Measurements from ENCODE around the gene RPS5. TPM values are rescaled to one million over a fixed set of nuclear protein-coding genes. Genes with fewer than 3 reads are reported as not detected.

The RPS5 gene
- total and polyA plus RNA-seq, 9 of the 15 experiments (the other 6 are each of a cell fraction or from before 2014, with no cell fraction given): 1,228 to 3,570 (median 2,484) TPM

DNA sequence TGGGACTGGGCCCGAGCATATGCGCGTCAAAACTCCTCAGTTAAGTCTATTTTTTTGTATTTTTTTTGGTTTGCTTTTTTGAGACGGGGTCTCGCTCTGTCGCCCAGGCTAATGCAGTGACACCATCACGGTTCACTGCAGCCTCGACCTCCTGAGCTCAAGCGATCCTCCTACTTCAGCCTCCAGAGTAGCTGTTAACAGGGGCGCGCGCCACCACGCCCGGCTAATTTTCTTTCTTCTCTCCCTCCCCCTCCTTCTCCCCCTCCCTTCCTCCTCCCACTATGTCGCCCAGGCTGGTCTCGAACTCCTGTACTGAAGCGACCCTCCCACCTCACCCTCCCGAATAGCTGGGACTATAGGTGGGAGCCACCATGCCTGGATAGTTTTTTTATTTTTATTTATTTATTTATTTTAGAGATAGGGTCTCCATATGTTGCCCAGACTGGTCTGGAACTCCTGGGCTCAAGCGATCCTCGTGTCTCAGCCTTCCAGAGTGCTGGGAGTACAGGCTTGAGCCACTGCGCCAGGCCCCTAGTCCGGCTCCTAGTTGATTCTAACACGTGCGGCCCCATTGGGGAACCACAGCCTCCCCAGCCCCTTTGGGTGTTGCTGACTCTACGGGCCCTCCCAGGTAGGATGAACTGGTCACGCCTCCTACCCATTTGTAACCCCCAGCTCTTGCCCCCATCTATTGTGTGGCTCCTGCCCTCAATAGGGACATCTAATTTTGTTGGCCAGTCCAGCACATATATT is 5.4 kb upstream of the RPS5 start:
- Histone ChIP-seq H3K9ac (ENCODE audit: insufficient read depth in 1 of 2, low read depth in 2 of 2, low read length in 2 of 2) (peak overlapping the region; percentile 77 to 93), H3K36me3 (ENCODE audit: control insufficient read depth, insufficient read depth, low read length) (no peaks in the 10 kb centered on the region), H3K27ac (ENCODE audit: extremely low read depth, low read depth, low read length) (peak overlapping the region; percentile 80), H3K79me2 (ENCODE audit: control insufficient read depth, insufficient read depth, low read length) (peaks cover 30% of the 10 kb centered on the region), H3K9me1 (ENCODE audit: control insufficient read depth, insufficient read depth, low read length) (no peaks in the 10 kb centered on the region), H3K4me2 (ENCODE audit: insufficient read depth, low read length) (peak overlapping the region; percentile 99), H3K4me3 (peak overlapping the region; percentile 61), H3K9me3 (replicated peaks; ENCODE audit: control insufficient read depth, insufficient read depth, low read depth, low read length) (no peaks in the 10 kb centered on the region), H2AFZ (ENCODE audit: low read depth, low read length) (peak overlapping the region; percentile 34), H4K20me1 (replicated peaks; ENCODE audit: control insufficient read depth, insufficient read depth, low read length) (no peaks in the 10 kb centered on the region), H3K4me1 (replicated peaks in 1 of 2; ENCODE audit: control insufficient read depth in 2 of 2, insufficient read depth in 2 of 2, low read length in 2 of 2) (peaks cover 20 to 54% of the 10 kb centered on the region in 2 experiments), H3K27me3 (ENCODE audit: control insufficient read depth in 2 of 2, insufficient read depth in 2 of 2, low read length in 2 of 2) (no peaks in the 10 kb centered on the region)
- 8% methylated on average over 23 of the region's 26 CpGs for WGBS (ENCODE audit: insufficient coverage, low coverage, missing lambda C conversion rate)
- no peak for FAIRE-seq
- CTCF ChIA-PET (ENCODE audit: low intra/inter-chr PET ratio): no interaction called here
- no peak for DNase-seq (ENCODE audit: extremely low read depth in 1 of 4, low spot score in 3 of 4)
- POLR2A ChIA-PET: interaction anchor here (1.7 kb wide), 1 partner anchor 137 kb away, joined by 3 read pairs; no protein-coding TSS in a partner anchor
- BruUV-seq (replicated peaks): TSS peak; percentile 45
- no peak for ATAC-seq
- intact Hi-C loops (cut with micrococcal nuclease) (loop anchor here (1.0 to 2.0 kb wide), 2 partner anchors 19 to 54 kb away; partner anchors contain the start of gene ZNF497), in situ Hi-C loops (cut with MboI) (no loop called here)
- peak; percentile 93 for TF ChIP-seq ZNF121 (CRISPR knock-in tag; conservative IDR thresholded peaks at IDR 0.05)
- no peak for TF ChIP-seq ZNF584 (CRISPR knock-in tag; IDR thresholded peaks at IDR 0.05; ENCODE audit: low read depth)
- TF ChIP-seq SMARCE1 (IDR thresholded peaks at IDR 0.05): peak; percentile 62
- no peak for TF ChIP-seq CEBPG (CRISPR knock-in tag; IDR thresholded peaks at IDR 0.05)
- no peak for TF ChIP-seq CEBPG (tag; conservative IDR thresholded peaks at IDR 0.05 in 1 of 2, IDR thresholded peaks at IDR 0.05 in 1 of 2)
- peak; percentile 91 for TF ChIP-seq NKRF (IDR thresholded peaks at IDR 0.05; ENCODE audit: borderline replicate concordance)
- TF ChIP-seq ZMIZ1 (IDR thresholded peaks at IDR 0.05; ENCODE audit: low read depth in 2 of 2, low read length in 2 of 2): no peak
- TF ChIP-seq XRCC5 (IDR thresholded peaks at IDR 0.05; ENCODE audit: low read depth, low read length): no peak
- no peak for TF ChIP-seq ARID4B (CRISPR knock-in tag; IDR thresholded peaks at IDR 0.05)
- TF ChIP-seq ZEB2 (IDR thresholded peaks at IDR 0.05): 0 out of 2 replicates have a peak, but pooled peaks have one; percentile 31
- TF ChIP-seq ZBTB17 (CRISPR knock-in tag; IDR thresholded peaks at IDR 0.05): no peak
- TF ChIP-seq NBN (IDR thresholded peaks at IDR 0.05; ENCODE audit: low read depth): no peak
